Spinal cord (tissue), 10 donors: ENCODE data around the gene TRIM17. TPM values are rescaled to one million over a fixed set of nuclear protein-coding genes. Genes with fewer than 3 reads are reported as not detected.
A peak's percentile ranks its signal among the peaks of the same experiment; 100 is the strongest.

Experiments used
- DNase-seq, 6 donors: peaks; one replicate each; pipeline versions ENCODE4 v3.0.0 to v3.0.0-alpha.2; 2013 to 2015; ENCODE audit warnings: low spot score in 6 of 6, low read depth in 4 of 6
- H3K27ac ChIP-seq: one replicate; pipeline ENCODE4 v1.5.1; 2013; ENCODE audit warnings: low read depth, low read length, control low read depth
- H3K27me3 ChIP-seq: one replicate; pipeline ENCODE4 v1.6.1; 2013; ENCODE audit warnings: low read length; ENCODE audit not compliant: control insufficient read depth, insufficient read depth
- H3K36me3 ChIP-seq: one replicate; pipeline ENCODE4 v1.6.1; 2013; ENCODE audit warnings: low read length; ENCODE audit not compliant: control insufficient read depth, insufficient read depth
- H3K4me1 ChIP-seq: one replicate; pipeline ENCODE4 v1.6.1; 2013; ENCODE audit warnings: low read length; ENCODE audit not compliant: control insufficient read depth, insufficient read depth
- H3K4me3 ChIP-seq: one replicate; pipeline ENCODE4 v1.5.1; 2013; ENCODE audit warnings: low read depth, low read length, control low read depth
- H3K9me3 ChIP-seq: one replicate; pipeline ENCODE4 v1.6.1; 2013; ENCODE audit warnings: low read length; ENCODE audit not compliant: control insufficient read depth, insufficient read depth
- WGBS: methylation state at CpG from one replicate; pipeline ENCODE4 v1.1.5; 2013; ENCODE audit warnings: missing lambda C conversion rate; ENCODE audit not compliant: insufficient coverage; 5-methylcytosine and 5-hydroxymethylcytosine counted together
- polyA plus RNA-seq, 2 donors: library from polyadenylated mRNA; unstranded; fragments of 120-200 nt; gene quantifications; one replicate each; pipeline ENCODE4 v1.2.1, GENCODE V29; 2013; ENCODE audit not compliant: insufficient read length in 2 of 2
- total RNA-seq, 2 donors: library from RNA; depleted of rRNA in 1 of 2; stranded (reverse); fragments of 120-200 nt in 1 of 2; fragments of >200 nt in 1 of 2; gene quantifications; one replicate each; pipeline versions ENCODE4 v1.2.3 to v1.2.4, GENCODE V29; 2013 to 2014
- donor health status: healthy.

TRIM17 gene
- total and polyA plus RNA-seq, 4 donors: 2.2 to 6.1 (median 4.4) TPM

DNA sequence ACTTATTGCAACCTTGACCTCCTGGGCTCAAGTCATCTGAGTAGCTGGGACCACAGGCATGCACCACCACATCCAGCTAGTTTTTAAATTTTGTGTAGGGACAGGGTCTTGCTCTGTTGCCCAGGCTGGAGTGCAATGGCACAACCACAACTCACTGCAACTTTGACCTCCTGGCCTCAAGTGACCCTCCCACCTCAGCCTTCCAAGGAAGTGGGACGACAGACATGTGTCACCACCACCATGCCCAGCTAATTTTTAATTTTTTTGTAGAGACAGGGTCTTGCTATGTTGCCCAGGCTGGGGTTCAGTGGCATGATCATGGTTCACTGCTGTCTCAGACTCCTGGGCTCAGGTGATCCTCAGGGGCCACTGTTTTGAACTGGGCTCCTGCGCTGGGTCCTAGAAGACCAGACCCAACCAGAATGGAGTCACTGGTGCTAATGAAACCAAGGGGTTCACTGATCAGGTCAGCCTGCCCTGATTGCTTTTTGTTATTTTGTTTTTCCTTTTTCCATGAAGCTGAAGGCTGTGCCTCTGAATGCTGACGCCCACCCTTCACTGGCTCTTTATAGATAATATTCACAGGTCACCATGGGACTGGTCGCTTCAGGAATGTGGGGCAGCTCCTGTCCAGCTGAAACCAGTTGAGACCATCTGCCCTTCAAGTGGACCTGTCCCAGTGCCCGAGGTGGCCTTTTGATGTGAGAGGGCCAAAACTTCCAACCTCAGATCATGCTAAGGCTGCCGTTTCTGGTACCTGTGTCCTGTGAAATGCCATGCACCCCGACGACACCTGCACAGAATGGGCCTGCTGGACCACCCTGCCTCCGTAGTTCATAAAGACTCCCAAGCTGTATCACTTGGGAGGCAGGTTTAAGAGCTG is 4.9 kb downstream of the TRIM17 start:
- no peak for DNase-seq
- Histone ChIP-seq H3K36me3 (peaks cover 31% of the 10 kb centered on the region), H3K9me3 (no peaks in the 10 kb centered on the region), H3K27me3 (peaks cover 9% of the 10 kb centered on the region), H3K4me1 (peaks cover 34% of the 10 kb centered on the region), H3K4me3 (no peak overlapping the region), H3K27ac (no peak overlapping the region)
- 88% methylated on average over 8 of the region's 9 CpGs for WGBS

DNA sequence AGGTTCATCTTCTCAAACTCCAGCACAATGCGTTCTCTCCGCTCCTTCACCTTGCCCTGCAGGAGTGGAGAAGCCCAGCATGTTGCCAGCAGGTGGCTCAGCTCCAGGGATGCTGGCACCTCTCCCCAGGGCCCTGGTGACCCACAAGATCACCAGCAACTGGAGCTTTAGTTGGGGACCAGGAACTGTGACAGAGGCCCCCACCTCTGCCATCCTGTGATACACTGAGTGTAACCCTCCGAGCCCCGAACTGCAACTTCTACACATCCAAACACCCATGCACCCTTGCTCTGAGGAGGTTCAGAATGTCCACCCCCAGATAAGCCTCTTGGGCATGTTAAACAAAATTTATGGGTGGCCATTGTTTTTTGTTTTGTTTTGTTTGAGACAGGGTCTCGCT is 5.5 kb downstream of the TRIM17 start:
- Histone ChIP-seq H3K27me3 (peaks cover 6% of the 10 kb centered on the region), H3K9me3 (no peaks in the 10 kb centered on the region), H3K36me3 (peaks cover 31% of the 10 kb centered on the region), H3K27ac (no peak overlapping the region), H3K4me1 (peaks cover 29% of the 10 kb centered on the region), H3K4me3 (no peak overlapping the region)
- WGBS: 98% methylated on average over 4 of the region's 5 CpGs
- DNase-seq: no peak

DNA sequence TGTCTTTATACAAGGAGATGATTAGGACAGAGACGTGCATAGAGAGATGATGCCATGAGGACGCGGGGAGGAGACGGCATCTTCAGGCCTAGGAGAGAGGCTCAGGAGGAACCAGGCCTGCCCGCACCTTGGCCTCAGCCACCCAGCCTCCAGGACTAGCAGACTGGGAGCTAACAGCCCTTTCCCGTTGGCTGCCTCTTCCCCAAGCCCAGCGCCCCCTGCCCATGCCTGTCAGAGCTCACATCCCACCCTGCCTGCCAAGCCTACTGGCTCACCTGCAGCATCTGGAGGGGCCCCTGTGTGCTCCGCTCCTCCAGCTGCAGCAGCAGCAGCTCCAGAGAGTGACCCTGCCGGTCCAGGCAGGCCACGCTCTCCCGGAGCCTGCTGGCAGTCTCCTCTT is 6.0 kb downstream of the TRIM17 start:
- Histone ChIP-seq H3K9me3 (no peaks in the 10 kb centered on the region), H3K36me3 (peaks cover 31% of the 10 kb centered on the region), H3K27ac (no peak overlapping the region), H3K4me1 (peaks cover 26% of the 10 kb centered on the region), H3K27me3 (peaks cover 2% of the 10 kb centered on the region), H3K4me3 (no peak overlapping the region)
- no peak for DNase-seq
- 91% methylated on average over 11 of the region's 11 CpGs for WGBS

DNA sequence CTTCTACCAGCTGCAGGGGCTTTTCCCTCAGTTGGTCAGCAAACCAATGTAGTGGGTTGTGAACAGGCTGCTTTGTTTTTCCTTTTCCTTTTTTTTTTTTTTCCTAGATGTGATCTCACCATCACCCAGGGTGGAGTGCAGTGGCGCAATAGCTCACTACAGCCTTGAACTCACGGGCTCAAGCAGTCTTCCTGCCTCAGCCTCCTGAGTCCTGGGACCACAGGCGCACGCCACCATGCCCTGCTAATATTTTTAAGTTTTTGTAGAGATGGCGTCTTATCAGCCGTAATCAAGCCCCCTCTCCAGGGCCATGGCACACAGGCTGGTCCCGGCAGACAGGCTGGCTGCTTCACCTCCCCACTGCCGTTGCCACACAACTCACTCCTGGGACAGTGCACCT is 6.6 kb downstream of the TRIM17 start:
- no peaks in the 10 kb centered on the region for H3K9me3 ChIP-seq
- H3K4me1 ChIP-seq: peaks cover 28% of the 10 kb centered on the region
- no peak overlapping the region for H3K27ac ChIP-seq
- no peak for DNase-seq
- H3K4me3 ChIP-seq: no peak overlapping the region
- peaks cover 31% of the 10 kb centered on the region for H3K36me3 ChIP-seq
- H3K27me3 ChIP-seq: no peaks in the 10 kb centered on the region
- WGBS: 95% methylated on average over 5 of the region's 8 CpGs

DNA sequence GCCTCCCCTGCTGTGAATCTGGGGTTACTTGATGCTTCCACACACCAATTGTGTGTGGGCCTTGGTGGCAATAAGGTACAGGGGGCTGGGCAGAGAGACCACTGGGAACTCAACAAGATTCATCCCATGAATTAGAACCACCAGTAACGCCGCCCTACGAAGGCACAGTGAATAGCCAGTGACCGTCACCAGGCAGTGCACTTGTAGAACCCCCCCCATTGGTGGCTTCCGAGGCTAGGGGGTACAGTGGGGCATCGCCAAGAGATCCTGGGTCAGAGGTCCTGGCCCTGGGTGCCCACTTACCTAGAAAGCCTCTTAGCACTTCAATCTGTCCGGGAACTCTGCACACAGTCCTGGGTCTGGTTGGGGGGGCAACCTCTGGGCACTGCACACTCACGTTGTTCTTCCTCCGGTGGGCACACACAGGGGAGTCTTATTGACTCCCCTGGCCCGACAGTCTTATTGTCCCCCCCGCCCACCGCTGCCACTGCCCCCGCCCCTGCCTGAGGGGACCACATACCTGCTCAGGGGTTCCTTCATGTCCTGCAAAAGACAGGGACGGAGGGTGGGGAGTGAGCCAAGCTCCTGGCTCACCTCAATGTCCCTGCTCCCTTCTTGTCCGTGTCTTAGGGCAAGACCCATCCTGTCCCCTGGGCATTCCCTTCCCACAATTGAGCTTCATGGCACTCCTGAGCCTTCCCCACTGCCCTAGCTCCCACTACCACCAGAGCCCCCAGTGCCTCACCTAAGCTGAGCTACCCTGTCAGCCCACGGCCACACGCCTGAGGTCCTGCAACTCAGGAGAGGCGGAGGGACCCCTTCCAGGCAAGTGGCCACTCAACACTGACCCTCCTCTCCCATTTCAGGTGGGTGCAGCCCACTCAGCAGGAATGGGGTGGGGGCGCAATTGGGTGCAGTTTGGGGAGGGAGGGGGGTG is 7.5 kb downstream of the TRIM17 start:
- Histone ChIP-seq H3K36me3 (peaks cover 28% of the 10 kb centered on the region), H3K27me3 (no peaks in the 10 kb centered on the region), H3K4me1 (peaks cover 26% of the 10 kb centered on the region), H3K27ac (no peak overlapping the region), H3K9me3 (no peaks in the 10 kb centered on the region), H3K4me3 (no peak overlapping the region)
- DNase-seq: no peak
- 89% methylated on average over 16 of the region's 19 CpGs for WGBS

DNA sequence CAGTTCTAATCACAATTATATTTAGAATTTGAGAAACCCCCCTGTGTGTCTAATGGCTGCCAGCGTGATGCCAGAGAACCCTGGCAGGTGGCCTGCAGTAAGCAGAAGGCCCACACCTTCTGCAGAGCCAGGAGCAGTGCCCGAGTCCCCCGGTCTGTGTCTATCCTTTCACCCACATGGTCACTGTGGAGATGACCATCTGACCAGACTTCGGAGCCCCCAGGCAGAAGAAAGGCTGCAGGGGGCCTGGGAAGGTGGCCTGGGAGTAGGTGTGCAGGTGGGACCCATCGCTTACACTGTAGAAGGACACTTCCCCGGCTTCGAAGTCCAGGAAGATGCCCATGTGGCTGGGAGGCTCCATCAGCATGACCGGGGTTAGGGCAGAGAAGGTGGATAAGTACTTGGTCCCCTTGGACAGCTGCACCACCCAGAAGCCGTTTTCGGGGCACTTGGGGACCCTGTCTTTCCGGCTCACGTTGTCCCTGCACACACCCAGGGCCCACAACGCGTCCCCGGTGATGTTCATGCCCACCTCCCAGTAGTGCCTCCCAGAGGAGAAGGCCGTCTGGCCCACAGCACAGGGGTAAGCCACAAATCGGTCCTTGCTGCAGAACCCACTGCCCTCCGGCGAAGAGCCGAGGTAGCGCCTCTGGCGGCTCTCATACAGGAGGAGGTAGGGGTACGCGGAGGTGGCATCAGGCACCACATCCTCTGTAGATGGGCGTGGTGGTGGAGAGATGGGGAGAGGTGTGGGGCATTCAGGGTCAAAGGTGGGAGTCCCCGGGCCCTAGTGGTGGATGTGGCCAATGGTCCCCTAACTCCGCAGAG is 8.4 kb downstream of the TRIM17 start:
- no peak overlapping the region for H3K4me3 ChIP-seq
- no peaks in the 10 kb centered on the region for H3K9me3 ChIP-seq
- 96% methylated on average over 21 of the region's 27 CpGs for WGBS
- peaks cover 35% of the 10 kb centered on the region for H3K36me3 ChIP-seq
- H3K27ac ChIP-seq: no peak overlapping the region
- no peaks in the 10 kb centered on the region for H3K27me3 ChIP-seq
- no peak for DNase-seq
- peaks cover 27% of the 10 kb centered on the region for H3K4me1 ChIP-seq

DNA sequence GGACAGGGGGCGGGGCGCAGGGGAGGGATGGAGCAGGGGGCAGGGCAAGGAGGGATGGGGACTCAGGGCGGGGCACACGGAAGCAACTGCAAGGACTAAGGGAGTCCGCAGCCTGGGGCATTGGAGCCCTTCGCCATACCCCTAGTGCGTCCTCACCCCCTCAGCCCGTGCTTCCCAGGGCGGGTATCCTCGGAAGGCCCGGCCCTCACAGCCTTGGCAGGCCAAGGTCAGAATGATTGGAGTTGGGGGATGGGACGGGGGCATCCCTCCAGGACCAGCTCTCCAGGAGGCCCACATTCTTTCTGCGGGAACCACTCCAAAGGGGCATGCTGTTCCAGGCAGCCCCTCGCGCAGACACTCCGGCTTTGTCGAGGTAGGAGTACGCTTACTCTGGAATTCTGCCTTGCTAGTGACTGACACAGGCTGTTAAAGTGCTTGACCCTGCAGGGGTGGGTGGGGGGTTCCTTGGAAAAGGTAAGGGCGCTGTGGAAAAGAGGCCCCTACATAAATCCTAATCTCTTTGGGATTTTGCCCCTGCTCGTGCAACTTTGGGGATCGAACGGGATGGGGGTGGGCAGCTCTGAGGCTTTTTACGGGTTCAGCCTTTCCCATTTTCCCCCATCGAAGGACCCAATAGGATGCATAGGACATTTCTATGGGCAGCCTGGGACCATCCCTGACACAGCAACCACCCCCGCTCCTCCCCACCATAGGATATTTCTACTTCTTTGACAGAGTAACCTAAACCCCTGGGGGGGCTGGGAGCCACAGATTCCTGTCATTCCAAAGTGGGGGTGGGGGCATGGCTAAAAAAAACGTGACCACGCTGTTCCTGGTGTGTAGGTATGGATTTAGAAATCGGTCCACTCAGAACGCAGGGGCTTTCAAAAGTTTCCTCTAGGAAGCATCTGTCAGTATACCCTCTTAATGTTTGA is 9.3 kb downstream of the TRIM17 start:
- no peak for DNase-seq
- WGBS: 7% methylated on average over 14 of the region's 29 CpGs
- peaks cover 27% of the 10 kb centered on the region for H3K4me1 ChIP-seq
- H3K4me3 ChIP-seq: peak overlapping the region; percentile 69
- no peaks in the 10 kb centered on the region for H3K27me3 ChIP-seq
- no peaks in the 10 kb centered on the region for H3K9me3 ChIP-seq
- H3K36me3 ChIP-seq: peaks cover 38% of the 10 kb centered on the region
- H3K27ac ChIP-seq: peak overlapping the region; percentile 57

DNA sequence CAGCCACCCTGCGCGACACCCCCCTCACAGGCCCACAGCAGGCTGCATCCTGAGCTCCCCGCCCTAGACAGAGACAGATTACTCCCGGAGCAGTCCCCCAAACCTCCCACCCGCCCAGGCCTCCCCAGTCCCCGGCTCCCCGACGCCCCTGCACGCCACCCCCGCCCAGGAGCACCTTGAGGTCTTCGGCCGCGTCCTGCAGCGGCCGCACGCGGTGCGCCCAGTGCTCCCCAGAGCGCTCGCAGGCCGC is 10.8 kb downstream of the TRIM17 start:
- peaks cover 45% of the 10 kb centered on the region for H3K36me3 ChIP-seq
- 0% methylated on average over 21 of the region's 21 CpGs for WGBS
- H3K4me3 ChIP-seq: peak overlapping the region; percentile 69
- H3K4me1 ChIP-seq: peaks cover 27% of the 10 kb centered on the region
- no peaks in the 10 kb centered on the region for H3K27me3 ChIP-seq
- peak in 1 of 6 donors; percentile 2 for DNase-seq
- H3K27ac ChIP-seq: no peak overlapping the region
- H3K9me3 ChIP-seq: no peaks in the 10 kb centered on the region
